NCI-H510A treated with DMSO at 0.1 percent for 48 hours (cell line): ENCODE measurements around the gene TLCD3B.
"Not testable (repeated sequence)": the region's sequence is repeated elsewhere in the genome, so short reads cannot be mapped to it uniquely, and the experiment has no call there.

Experiments
- DNase-seq: peaks from one replicate; lab custom pipeline; 2025; lab: John Stamatoyannopoulos, UW

TLCD3B gene

GRCh38 chr16:30025574-30025973 lies 5.5 kb downstream of the TLCD3B start:
- DNase-seq: no peak

GRCh38 chr16:30025156-30025555 lies 5.9 kb downstream of the TLCD3B start:
- DNase-seq: no peak

GRCh38 chr16:30024451-30024850 lies 6.6 kb downstream of the TLCD3B start:
- no peak for DNase-seq

GRCh38 chr16:30023586-30023985 lies 7.5 kb downstream of the TLCD3B start:
- DNase-seq: no peak

GRCh38 chr16:30022887-30023286 lies 8.2 kb downstream of the TLCD3B start, which contains the start of gene C16orf92:
C16orf92 (plus strand) TSS chr16:30023198; CDS start chr16:30023341, 143 bp downstream.
- no peak for DNase-seq

- DNase-seq: no peak
These were observed 12.3 kb downstream of the TLCD3B start for GRCh38 chr16:30018731-30019158.

- not testable (repeated sequence) for DNase-seq
These were observed 13.1 kb downstream of the TLCD3B start for GRCh38 chr16:30017937-30018336.

GRCh38 chr16:30017277-30017656 lies 13.8 kb downstream of the TLCD3B start:
- no peak for DNase-seq

GRCh38 chr16:30016555-30017276 lies 14.4 kb downstream of the TLCD3B start:
- no peak for DNase-seq

GRCh38 chr16:30015450-30015849 lies 15.6 kb downstream of the TLCD3B start:
- DNase-seq: not testable (repeated sequence)

GRCh38 chr16:30012598-30012997 lies 18.5 kb downstream of the TLCD3B start:
- not testable (repeated sequence) for DNase-seq

GRCh38 chr16:30011714-30012504 lies 19.2 kb downstream of the TLCD3B start:
- DNase-seq: no peak

- DNase-seq: peak; percentile 62
These were observed 20.0 kb downstream of the TLCD3B start, which contains the start of gene DOC2A for GRCh38 chr16:30010844-30011713. DOC2A (minus strand) TSS chr16:30011027; CDS start chr16:30010222, 805 bp downstream.

- DNase-seq: no peak
These were observed 20.9 kb downstream of the TLCD3B start for GRCh38 chr16:30009990-30010843.

- DNase-seq: peak; percentile 20
These were observed 21.8 kb downstream of the TLCD3B start for GRCh38 chr16:30009085-30009862.

- no peak for DNase-seq
These were observed 23.6 kb downstream of the TLCD3B start for GRCh38 chr16:30007378-30007895.

- DNase-seq: no peak
These were observed 24.3 kb downstream of the TLCD3B start for GRCh38 chr16:30006659-30007377.

- DNase-seq: no peak
These were observed 25.0 kb downstream of the TLCD3B start for GRCh38 chr16:30006095-30006473.

GRCh38 chr16:30005341-30006094 lies 25.6 kb downstream of the TLCD3B start:
- peak; percentile 76 for DNase-seq
